Measurements from ENCODE around the gene RAP2A.

DNA sequence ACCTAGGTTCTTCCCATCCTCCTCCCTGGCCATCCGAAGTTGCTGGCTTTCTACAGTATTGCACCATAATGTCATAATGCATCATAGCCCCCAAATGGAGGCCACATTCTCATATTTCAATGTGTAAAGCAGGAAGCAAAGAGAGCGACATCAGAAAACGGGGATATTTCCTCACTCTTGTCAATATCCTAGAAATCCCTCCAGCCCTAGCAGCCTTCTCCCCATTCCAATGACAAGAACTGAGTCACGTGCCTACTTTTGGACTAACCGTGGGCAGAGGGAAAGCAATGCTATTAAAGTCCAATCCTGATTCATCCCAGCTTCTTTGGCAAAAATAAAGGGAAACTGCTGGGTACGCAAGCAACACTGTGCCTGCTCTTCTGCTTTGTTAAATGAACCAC is 4.3 kb upstream of the RAP2A start:
- TF ChIP-seq, protein P1, sequence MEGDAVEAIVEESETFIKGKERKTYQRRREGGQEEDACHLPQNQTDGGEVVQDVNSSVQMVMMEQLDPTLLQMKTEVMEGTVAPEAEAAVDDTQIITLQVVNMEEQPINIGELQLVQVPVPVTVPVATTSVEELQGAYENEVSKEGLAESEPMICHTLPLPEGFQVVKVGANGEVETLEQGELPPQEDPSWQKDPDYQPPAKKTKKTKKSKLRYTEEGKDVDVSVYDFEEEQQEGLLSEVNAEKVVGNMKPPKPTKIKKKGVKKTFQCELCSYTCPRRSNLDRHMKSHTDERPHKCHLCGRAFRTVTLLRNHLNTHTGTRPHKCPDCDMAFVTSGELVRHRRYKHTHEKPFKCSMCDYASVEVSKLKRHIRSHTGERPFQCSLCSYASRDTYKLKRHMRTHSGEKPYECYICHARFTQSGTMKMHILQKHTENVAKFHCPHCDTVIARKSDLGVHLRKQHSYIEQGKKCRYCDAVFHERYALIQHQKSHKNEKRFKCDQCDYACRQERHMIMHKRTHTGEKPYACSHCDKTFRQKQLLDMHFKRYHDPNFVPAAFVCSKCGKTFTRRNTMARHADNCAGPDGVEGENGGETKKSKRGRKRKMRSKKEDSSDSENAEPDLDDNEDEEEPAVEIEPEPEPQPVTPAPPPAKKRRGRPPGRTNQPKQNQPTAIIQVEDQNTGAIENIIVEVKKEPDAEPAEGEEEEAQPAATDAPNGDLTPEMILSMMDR (IDR thresholded peaks at IDR 0.05) = no peak
- no peak for TF ChIP-seq POLR2A (IDR thresholded peaks at IDR 0.05)

All from body of pancreas (tissue), 4 donors.